Glomerular visceral epithelial cell (primary cell): ENCODE results near the gene PANK1.

Experiments used
- DNase-seq: peaks from one replicate; pipeline ENCODE4 v3.0.0-alpha.2; 2016; ENCODE audit errors: extremely low spot score

Gene PANK1

DNA sequence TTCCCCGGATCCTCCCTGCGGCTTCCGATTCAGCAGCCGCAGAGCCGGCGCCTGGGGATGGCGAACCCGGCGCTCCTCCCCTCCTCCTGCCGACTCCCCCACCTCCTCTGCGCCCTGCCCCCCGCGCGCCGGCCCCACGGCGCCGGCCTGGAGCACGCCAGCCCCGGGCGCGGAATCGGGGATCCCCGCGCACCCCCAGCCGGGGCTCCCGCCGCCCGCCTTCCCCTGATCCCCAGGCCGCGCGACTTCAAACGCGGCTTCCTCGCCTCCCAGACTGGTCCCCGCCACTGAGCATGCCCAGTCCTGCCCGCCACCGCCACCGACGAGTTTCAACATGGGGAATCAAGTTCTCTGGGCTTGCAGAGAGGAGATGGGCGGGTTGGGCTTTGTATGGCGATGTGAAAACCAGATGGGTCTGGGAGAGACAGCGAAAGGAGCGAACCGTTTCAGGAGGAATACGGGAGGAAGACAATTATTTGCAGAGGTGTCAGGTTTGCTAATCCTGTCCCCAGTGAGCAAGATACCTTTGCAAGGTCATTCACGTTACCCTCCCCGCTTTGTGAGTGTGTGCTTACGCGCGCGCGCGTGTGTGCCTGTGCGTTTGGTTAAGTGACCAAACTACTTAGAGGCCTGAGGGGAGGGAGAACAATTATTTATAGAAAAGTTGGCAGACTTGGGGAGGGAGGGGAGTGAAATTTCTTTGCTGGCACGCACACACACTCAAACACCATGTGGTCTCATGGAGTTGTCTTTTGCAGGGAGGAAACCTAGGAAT is at the start of gene PANK1:
PANK1 (minus strand) TSS at position 276 of the 775 bp plus-strand sequence. CDS start 351 bp downstream, outside the sequence.
- peak; percentile 75 for DNase-seq

DNA sequence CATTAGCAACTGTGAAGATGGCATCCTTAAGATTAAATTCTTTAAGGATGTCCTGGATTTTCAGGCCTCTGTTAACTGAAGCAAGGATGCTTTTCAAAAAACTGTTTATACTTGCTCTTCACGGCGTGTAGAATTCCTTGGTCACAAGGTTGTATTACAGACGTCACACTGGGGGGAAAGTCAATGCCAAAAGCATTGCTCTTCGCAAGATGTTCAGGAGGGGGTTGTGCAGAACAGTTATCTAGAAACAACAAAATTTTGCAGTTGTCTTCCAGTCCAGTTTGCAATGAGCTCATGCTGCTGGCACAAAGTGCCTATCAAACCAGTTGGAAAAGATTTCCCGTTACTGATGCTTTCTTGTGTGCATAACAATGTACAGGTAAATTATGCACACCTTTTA is 48.1 kb upstream of the PANK1 start:
- DNase-seq: no peak

DNA sequence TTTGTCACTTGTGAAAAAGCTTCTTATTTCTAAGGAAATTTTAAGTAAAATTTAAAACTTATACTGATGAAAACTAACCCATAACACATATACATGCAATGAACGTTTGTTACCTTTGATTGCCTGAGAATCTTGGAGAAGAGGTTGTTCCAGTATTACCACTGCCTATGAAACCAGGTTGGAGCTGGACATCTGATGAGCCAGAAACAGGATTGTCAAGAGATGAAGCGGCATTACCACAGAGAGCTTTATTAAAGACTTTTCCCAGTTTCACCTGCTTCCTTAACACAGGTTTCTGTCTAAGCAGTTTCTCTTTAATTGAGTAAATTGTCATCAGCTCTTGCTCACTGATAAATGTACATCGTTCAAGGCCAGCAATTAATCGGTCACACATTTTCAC is 47.4 kb upstream of the PANK1 start:
- no peak for DNase-seq

DNA sequence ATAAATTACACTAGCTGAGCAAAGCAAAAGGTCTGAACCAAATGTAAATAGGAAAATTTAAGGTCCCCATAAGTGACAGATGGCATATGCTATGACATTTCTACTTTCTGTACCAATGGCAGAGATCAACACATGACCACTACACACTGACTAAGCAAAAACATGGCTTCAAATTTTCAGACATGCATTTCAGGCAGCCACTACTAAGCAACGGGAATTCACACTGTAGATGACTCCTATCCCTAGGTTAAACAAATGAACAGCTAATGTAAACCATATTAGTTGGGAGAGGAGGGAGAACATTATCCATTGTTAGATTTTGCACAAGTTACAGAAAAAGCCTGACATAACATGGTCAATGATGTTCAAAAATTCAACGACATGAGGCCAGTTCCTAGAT is 45.0 kb upstream of the PANK1 start:
- DNase-seq: no peak

DNA sequence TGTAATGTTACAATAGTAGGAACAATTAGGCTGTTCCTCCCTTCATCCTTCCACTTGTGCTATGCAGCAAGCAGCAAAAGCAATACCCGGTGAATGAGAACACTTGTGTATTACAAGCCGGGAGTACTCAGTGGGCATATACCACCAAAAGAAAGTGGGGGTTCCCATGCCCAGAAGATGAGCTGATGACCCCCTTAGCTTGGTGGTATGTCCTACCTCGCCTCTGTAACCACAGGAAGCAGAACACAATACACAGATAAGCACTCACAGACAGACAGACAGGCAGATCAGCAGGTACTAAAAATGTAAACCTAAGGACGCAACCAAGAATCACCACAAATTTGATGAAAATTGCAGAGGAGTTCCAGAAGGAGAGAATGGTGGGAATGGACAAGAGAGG is 40.9 kb upstream of the PANK1 start:
- DNase-seq: no peak

DNA sequence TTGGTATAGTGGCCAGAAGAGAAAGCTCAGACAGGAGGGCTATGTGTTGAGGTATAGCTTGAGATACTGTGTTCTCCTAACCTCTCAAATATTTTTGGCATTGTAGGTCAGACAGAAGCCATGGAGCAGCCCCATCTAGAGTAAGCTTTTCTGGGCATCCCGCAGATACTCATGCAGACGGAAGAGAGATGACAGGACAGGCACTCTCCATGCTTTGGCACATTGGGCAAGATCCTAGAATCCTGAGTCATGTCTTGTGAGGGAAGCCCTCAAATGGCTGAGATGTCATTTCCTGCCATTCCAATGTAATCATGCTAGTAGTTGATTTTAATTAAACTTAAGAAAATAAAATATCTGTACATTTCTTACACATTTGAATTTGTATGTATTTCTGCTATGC is 39.6 kb upstream of the PANK1 start:
- no peak for DNase-seq

DNA sequence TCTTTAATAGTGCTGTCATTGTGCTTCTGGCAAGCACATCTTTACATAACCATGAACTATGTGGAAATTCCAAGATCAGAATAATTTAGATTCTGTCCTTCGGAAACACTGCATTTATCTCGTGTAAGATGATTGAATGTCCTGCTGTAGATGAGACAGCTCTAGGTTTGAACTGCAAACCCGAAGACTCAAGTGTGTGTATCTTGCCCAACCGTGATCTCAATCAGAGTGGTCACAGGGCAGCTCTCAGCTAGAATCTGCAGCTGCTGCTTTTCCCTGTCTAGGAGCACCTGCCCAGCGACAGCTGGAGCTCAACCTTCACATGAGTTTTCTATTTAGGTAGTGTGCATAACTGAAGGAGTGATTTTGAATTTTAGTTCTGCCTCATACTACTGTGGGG is 38.8 kb upstream of the PANK1 start:
- DNase-seq: no peak

DNA sequence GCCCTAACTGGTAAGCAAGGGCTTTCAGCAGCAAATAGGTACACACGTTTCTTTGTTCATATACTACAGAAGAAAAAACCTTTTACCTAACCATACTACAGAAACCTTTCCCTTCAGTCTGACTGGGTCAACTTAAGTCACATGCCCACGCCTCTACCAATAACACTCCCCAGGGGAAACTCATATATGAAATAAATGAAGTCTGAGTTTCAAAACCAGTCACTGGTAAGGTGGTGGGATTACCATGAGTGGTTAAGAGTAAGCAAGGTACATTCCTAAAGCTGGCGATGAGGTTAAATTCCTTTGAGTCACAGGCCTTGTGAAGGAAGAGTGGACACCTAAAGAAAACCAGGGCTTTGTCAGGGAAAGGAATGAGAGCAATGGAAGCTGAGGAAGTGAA is 34.9 kb upstream of the PANK1 start:
- DNase-seq: peak; percentile 26

DNA sequence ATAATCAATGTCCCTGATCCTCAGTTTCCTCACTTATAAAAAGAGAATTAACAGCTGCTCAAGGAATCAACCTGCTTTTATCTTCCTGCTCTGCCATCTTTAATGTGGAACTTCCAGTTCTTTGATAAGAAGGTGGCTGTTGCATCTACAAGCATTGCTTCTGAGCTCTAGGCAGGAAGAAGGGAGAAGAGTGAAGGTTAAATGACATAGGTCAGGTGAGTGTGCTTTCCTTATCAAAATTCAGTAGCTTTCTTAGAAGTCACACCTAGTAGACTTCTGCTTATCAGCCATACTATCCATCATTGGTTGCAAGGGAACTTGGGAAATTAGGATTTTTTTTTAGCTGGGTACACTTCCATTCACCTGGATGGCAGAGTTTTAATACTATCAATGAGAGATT is 32.3 kb upstream of the PANK1 start:
- DNase-seq: no peak

DNA sequence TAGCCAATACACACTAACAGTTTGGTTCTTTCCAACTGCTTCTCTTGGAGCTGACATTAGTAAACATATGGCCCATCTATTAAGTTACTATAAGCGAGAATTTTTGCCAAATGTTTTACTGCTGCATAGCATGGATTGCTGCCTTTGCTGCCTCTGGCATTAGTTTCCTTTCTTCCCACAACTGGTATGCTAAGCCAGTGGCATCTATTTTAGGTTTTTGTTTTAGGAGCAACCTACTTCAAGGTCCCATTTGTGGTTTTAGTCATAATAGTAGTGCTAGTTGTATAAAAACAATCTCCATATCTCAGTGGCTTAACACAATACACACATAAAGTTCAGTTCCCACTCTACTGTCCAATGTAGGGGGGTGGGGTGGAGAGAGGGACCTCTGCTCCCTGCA is 25.9 kb upstream of the PANK1 start:
- DNase-seq: no peak

DNA sequence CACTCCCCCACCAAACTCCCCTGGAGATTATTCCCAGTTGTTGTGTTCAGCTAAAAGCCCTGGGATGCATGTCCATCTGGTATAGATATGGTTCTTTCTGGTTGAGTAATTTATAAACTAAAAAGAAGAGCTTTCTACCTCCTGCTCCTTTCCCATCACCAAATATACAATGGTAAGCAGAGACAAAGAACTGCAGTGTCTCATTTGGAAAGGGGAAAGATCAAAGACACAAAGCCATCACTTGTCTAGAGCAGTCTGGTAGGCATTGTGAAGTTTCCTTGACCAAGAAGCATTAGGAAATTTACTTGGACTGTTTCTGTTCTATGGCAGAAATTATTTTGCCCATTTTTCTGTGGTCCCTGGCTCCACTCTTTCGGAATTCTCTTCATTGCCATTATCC is 24.9 kb upstream of the PANK1 start:
- DNase-seq: no peak

DNA sequence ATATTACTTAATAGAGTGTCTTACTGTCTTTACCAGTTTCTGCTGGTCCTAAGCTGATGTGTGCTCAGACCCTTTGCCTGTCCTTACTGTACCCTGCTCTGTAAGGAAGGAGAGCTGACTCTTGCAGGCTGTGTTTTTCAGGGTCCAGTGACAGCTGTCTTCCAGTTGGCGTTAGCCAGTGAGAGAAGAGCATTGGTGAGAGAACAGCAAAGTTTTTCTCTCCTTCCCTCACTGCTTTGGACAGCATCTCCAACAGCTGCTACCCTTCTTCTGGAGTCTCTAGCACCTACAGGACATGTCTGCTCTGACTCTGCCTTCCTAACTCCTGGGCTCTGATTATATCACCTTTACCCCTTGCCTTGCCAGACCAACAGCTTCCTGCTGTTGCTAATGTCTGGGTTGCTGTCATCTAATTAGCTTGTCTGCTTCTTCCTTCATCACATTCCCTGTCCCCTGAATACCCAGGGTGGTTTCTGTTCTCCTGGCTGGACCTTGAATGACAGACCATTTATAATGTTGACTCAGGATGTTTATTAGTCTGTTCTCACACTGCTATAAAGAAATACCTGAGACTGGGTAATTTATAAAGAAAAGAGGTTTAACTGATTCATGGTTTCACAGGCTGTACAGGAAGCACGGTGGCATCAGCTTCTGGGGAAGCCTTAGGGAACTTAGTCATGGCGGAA is 23.5 kb upstream of the PANK1 start:
- no peak for DNase-seq

DNA sequence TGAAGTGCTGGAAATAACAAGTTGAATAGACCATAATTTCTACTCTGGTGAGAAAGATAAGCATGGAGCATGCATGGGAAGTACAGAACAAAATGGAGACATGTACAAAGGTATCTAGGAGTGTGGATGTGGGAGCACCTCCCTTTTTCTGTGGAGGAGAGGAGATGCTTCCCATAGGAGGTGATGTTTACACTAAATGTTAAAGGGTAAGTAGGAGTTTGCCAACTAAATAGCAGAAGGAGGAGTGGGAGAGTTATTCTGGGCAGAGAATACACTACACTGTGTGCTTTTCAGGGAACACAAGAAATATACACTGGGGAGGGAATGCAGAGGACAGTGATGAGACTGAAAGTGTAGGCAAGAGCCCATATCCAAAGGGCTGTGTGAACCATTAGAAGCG is 21.1 kb upstream of the PANK1 start:
- no peak for DNase-seq

DNA sequence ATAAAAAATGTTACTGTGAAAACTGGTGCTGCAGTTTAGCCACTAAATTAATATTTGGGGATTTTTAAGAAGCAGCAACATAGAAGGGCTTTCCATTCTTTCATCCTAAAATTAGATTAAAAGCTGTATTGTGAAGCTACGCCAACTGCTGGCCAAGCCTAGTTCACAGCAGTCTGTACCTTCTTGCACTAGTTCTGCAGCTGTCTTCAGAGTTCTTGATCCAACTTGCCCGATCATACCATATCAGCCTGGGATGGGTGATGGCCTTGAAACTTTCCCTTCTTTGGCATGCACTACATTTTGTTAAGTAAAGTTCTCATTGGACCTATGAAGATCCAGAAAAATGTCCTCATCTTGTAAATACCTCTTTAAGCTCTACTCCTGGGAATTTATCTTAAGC is 20.3 kb upstream of the PANK1 start:
- no peak for DNase-seq

DNA sequence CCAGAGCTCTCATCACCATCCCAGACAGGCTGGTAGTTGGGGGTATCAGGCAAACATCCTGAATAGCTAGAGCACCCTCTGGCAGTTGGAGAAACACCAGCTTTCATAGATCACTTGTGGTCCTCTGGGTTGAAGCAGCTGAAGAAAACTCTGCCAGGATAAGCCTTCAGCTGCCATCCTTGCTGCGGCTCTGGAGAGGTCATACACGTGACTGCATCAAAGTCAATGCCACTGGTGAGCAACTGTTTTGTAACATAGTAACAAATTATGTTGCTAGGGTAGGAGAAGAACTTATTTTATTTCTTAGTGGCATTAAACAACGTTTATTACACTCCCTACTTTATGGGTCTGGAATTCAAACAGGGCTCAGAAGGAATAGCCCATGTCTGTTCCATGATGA is 19.2 kb upstream of the PANK1 start:
- DNase-seq: no peak

DNA sequence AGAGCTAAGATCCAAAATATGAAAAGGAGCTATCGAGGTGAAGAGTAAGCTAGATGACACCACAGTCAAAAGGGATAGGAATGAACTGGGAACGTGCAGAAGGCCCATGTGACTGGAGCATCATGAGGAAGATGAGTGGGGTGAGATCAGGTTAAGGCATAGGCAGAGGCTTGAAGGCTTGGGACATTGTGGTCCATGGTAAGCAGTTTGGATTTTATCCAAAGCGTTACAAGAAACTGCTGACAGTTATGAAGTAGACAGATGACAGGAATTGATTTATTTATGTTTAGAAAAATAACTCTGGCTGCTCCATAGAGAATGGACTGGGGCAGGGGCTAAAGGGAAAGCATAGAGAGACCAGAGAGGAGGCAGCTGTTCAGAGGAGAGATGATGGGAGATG is 18.1 kb upstream of the PANK1 start:
- no peak for DNase-seq

DNA sequence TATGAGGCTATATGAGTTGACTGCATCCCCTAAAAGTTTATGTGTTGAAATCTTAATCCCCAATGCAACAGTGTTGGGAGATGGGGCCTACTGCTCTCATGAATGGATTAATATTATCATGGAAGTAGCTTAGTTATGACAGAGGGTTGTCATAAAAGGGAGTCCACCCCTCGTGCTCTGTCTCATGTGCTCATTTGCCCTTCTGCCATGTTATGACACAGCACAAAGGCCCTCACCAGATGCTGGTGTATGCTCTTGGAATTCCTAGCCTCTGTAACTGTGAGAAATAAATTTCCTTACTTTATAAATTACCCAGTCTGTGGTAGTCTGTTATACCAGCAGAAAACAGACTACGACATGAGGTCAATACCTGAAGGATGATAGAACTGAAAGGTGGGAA is 17.6 kb upstream of the PANK1 start:
- no peak for DNase-seq

DNA sequence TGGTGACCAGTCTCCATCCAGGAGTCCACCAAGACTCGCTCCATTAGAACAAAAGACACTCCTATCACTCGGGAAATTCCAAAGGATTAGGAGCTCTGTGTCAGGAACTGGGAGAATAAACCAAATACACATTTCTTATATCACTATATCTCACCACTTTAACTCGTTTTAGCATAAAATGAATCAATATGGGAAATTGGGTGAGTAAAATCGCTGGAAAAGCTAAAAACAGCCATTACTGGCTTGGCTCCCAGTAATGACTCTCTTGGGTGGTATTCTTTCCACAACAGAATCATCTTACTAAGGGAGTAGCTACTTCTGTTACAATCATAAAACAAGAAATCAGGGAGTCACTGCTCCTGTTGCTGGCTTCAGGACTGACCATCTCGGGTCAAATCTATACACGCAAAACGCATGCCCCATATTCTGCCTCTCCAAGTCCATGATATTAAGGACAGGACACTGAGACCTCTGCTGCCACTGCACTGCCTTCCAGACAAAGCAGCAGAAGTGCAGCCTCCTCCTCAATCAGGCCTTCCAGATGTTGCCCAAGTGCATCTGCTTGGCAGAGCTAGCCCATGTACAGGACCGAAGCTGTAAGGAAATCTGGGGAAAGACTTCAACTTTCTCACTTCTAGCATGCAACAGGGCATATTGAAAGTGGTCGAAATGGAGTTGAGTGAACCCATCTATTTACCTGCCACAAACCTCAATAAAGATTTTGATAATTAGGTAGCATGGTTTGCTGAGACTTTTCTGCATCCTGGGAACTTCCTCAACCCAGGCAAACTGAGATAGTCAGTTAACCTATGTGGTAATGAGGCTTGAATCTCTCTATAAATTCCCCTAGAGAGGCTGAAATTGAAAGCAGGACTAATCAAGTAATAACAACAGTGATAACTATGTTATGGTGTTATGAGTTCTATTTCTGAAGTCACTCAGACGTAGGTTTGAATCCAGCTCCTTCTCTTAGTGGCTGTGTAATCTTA is 14.4 kb upstream of the PANK1 start:
- no peak for DNase-seq

DNA sequence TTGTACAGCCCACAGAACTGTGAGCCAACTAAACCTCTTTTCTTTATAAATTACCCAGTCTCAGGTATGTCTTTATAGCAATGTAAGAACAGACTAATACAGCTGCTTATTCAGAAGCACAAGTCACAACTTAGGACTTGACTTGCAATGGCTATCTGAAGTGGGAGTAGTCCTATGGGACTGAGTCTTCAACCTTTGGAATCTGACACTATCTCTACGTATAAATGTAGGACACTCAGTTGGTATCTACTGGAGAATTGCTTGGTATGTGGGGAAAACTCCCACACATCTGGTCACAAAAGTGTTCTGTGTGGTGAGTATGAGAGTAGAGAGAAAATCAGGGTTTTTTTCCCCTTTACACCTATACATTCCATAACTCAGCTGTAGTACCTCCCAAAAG is 12.3 kb upstream of the PANK1 start:
- DNase-seq: no peak

DNA sequence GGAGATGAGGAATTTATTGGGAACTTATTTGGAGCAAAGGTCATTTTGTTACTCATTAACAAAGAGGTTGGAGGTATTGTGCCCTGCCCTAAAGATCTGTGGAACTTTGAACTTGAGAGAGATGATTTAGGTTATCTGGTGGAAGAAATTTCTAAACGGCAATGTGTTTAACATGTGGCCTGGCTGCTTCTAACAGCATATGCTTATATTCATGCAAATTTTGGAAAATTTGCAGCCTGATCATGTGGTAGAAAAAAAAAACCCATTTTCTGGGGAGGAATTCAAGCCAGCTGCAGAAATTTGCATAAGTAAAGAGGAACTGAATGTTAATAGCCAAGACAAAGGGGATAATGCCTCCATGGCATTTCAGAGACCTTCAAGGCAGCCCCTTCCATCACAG is 10.7 kb upstream of the PANK1 start:
- DNase-seq: no peak

DNA sequence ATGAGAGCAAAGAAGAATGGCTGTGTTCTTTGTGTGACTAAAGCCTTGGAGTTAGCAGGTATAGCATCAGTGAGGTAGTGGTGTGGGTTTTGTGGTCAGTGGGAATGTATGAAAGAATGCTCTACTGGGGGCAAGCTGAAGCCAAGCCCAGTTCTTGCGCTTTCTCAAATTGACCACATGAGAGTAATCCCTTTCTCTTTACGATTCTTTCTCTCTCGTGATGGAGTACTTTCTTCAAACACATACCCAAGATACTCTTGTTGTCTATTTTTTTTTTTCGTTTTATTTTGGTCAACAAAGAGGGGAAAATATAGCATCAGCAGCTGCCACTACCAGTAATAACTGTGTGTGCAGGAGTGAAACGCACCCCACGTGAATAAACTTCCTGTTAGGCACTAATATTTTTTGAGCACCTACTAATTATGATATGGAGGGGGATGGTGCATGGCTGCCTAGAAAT is 8.4 kb upstream of the PANK1 start:
- peak; percentile 93 for DNase-seq

DNA sequence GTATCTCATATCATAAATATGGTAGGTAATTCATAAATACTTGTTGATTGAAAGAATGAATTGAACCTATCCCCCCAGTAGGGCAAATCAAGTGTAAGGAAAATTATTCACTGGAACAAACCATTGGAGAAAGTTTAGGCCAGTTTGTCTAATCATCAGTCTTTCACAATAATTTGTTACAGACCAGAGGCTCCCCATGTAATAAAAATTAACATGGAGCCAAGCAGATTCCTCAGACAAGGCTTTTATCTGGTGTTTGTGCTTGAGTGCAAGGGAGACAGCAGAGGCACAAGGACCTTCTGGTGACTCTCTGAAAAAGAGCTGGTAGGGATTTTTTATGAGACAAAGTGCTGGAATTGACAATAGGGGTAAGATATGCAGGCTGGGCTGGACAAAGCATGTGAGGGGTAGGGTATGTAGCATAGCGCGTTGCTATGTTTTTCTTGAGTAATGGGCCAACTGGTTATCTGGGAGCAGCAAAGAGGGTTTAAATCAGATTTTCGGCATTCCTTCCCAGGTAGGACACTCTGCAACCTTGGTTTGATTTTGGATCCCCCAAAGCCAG is 7.8 kb upstream of the PANK1 start:
- DNase-seq: no peak
